Esophagus mucosa (tissue), 1 donor: ENCODE measurements around the gene UBE2G2. TPM values are rescaled to one million over a fixed set of nuclear protein-coding genes. Genes with fewer than 3 reads are reported as not detected.
A peak's percentile ranks its signal among the peaks of the same experiment; 100 is the strongest.

Experiments
- ATAC-seq: fragments of 200-7000 bp; cut with Tn5 transposase; one replicate; pipeline ENCODE4 v1.9.1; 2020
- total RNA-seq: library from RNA; stranded (reverse); gene quantifications from one replicate; pipeline ENCODE4 v1.2.4, GENCODE V29; 2023
- donor health status: DM: yes; HTN: yes; CAD: no.

The UBE2G2 gene
- total RNA-seq, 1 donor from 2014 or later, result 35.8 TPM

DNA sequence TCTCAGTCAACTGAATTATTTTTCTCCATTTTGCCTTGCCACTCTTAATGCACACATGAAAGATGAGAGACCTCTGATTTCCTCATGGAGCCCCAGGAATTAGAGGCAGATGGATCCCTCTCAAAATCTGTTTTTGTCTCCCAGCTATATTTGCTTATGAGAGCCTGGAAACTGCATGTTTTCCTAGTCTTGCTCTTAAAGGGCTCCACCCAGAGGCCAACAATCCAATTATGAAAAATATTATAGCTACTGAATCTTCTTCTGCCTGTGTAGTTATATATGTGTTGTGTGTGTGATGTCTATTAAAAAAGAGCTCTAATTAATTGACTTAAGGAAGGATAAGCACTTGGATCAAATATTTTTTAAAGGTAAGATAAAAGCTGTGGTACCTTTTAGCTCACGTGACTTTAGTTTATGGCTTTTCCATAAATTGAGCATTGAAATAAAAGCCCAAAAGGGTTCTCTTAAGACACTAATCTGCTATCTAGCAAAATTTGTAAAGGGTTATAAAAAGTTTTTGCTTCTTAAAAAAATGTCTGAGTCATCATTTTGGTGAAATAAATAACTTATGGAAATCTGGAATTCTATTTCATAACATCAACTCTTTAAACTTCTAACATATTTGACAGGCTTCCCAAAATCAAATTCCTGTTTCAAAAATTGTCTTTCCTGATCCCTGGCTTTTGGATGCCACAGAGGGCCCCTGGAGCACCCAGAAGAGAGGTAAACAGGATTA lies 59.0 kb downstream of the UBE2G2 start:
- ATAC-seq, result no peak

DNA sequence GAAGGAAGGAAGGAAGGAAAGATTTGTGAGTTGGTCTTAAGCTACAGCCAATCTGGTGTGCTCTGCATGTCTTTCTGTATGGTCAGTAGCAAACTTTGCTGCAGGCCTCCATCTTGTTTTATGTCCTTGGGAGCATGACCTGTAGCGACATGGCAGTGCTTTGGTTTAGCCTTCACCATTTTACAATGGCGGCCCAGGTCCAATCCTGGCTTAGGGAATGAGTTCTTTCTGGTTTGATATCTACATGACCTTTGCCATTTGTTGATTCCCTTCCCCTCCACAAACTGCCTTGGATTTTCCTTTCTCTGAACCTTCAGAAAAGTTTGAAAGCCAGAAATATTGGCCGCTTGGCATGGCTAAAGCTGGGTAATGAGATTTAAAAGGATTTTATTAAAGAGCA lies 59.7 kb downstream of the UBE2G2 start:
- ATAC-seq, result no peak

DNA sequence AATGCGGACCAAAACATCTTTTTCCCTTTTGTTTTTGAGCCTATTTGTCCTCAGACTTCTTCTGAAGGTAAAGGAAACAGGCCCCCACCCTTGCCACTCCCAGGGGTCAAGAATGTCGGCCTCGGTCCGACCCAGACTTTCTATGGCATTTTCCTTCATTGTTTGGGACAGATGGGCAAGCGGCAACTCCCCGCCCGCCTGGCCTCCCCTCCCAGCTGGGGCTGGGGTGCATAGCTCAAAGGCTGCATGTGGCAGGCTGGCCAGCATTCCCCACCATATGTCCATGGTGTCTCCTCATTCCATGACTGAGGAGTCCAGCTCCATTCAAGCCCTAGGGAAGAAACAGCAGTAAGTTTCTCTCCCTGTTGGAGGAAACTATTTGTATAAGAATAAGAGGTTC lies 60.9 kb downstream of the UBE2G2 start:
- no peak for ATAC-seq

DNA sequence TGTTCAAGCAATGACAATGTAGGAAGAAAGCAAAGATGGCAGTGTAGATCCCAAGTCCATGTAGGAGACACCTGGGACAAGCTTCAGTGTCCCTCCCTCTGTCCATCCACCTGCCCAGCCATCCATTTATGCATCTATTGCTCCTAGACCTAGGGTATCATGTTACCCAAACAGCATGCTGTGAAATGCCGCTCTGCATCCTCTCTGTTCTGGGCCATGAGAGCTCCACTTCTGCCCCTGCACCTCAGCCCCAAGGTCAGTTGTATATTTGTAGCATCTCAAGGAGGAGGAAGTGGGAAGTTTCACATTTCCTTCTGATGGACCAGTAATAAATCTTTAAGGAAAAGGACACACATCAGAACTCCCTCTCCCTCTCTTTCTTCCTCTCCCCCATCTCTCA lies 62.3 kb downstream of the UBE2G2 start:
- ATAC-seq, result no peak

DNA sequence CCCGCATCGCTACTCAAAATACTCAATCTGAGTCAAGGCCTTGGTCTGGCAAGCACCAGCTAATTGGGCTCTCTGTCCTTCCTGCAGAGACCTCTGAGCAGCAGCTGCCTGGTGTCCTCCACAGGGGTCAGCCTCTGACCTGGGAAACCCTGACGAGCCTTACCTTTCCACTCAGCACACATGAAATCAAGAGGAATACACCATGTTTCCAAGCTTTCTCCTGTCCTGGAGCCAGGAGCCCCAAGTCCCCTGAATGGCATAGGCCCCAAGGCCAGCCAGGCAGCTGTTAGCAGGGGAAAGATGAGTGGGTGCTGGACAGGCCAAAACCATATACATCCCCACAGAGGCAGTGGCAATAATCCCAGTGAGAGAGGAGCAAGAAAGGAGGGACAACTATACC lies 63.0 kb downstream of the UBE2G2 start:
- no peak for ATAC-seq

DNA sequence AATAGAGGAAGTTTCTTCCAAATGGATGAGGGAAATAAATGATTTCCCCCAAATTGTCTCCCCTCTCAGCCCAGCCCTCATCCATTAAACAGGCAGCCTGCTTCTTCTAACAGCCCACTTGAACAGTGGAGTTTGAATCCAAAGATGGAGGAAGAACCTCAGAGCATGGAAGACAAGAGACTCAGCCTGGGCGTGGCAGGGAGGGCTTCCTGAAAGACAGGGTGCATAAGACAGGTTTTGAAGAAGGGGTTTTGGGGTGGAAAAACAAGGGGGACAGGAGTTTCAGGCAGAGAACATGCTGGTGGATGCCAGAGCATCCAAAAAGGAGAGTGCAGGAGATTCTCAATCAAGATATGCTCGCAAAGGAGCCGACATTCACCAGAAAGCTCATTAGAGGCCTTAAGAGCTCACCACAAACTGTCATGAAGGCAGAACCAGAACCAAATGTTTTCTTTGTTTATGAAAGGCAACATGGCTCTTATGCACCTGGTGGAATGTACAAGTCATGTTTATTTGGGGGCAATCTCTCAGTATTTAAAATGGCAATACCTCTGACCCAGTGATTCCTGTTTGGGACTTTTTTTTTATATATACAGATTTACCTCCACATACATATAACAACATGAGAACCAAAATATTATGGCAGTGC lies 63.8 kb downstream of the UBE2G2 start:
- ATAC-seq, result no peak

DNA sequence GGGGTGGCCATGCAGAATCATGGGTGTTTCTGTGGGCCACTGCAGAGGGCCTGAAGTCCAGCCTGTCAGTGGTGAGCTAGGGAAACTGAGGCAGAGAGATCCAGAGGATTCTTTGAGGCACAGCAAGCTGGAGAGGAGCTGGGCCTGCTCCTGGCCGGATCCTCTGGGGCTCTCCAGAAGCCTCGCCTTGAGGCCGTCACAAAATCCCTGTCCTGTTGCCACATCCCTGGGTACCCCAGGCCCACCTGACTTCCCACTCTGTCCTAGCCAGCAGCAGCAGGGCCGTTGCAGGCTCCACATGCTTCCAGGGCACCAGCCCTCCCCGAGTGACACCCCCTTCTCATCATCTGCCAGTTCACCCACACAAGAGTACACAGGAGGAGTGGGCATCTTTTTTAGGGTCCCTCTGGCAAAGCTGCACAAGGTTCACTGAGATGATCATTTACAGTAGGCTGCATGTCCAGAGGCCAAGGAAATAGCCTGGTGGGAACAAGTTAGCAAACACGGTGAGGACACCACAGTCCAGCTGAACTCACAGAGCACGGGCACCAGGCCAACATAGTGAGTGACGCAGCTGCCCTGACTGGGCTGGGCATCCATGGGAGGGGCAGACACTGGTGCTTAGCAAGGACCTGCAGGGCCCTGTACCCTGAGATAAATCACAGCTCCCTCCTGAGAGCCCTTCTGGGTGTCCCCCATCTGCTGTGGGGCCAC lies 65.2 kb downstream of the UBE2G2 start:
- peak; percentile 63 for ATAC-seq

DNA sequence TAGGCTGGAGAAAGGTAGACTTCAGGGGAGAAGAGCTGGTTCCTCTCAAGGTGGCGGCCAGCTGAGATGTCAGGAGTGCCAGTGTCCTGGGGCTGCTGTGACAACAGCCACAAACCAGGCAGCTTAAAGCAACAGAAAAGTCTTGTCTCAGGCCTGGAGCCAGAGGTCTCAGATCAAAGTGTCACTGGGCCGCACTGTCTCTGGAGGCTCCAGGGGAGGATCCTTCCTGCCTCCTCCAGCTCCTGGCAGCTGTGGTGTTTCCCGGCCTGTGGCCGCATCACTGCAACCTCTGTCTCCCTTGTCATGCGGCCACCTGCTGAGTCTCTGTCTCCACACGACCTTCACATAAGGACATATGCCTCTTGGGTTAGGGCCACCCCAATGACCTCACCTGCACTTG lies 65.8 kb downstream of the UBE2G2 start:
- no peak for ATAC-seq

DNA sequence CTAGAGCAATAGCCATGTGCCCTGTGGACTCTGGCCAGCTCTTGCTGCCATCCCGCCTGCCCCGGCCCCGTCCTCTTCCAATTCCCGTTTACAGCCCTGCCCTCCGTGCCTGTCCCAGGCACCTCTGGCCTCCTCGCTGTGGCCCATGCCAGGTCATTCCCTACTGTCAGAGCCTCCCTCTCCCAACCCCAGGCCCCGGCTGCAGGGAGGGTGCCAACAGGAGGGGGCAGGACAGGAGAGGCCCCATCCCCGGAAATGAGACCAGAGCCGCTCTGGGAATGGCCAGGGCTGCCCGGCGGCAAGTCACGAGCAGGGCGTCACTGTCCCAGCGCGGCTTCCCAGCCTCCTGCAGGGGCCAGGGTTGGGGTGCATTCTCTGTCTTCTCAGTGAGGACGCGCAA lies 66.8 kb downstream of the UBE2G2 start:
- ATAC-seq, result no peak

DNA sequence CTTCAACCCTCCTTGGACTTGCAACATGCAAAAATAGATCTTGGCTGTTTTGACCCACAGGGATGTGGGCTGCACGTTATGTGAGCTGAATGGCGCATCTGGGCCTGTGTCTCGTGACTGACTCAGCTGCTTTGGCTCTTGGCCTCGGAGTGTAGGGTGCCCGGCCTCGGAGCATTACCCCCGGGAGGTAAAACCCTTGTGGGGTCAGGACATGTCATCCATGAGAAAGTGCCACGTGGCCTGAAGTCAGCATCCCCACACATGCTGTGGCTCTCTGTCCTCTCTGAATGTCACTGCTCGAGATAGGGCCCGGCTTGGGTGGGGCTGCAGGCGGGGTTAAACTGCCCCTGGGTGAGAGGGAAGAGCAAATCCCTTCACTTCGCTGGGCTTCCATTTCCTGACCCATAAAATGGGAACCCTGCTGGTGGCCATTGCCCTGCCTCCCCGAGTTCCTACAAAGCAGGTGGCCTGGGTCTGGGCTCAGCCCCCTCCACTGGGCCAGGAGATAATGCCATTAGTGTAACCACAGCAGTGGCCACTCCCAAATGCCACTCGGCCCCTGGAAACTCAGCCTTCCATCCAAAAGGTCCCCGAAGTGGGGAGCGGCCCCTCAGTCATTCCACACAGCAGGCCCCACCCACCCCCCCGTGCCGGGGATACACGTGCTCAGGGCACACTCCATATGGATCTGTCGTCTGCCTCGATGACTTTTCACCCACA lies 67.4 kb downstream of the UBE2G2 start:
- no peak for ATAC-seq

DNA sequence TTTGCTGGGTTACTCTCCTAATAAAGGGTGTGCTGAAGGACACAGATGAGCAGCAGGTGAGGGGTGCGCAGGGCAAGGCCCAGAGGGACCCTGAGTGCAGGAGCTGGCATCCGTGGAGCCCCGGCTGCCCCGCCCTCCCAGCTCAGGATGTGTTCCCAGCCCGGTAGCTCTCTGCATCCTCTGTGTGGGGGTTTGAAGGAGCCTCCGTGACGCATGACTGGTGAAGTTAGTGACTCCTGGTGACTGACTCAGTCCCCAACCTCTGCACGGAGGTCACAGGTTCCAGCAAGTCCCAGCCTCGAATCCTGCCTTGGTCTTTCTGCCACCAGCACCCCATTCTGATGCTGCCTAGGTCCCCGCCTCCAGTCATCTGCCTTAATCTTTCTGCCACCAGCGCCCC lies 68.7 kb downstream of the UBE2G2 start:
- ATAC-seq, result no peak

DNA sequence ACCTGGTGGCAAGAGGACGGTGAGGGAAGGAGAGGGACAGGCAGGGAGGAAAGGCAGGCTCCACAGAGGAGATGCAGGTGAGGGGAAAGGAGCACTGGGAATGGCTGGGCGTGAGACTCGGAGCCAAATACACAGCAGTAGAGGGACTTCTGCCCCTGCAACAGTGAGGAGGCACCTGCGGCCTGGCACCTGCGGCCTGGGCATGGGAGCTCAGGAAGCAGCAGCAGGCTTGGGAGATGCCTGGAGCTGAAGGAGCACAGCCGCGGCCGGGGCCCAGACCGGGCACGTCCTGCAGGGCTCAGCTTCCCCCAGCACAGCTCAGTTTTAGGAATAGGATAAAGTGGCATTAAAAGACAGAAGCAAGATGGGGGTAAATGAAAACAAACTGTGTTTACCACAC lies 69.4 kb downstream of the UBE2G2 start:
- no peak for ATAC-seq

DNA sequence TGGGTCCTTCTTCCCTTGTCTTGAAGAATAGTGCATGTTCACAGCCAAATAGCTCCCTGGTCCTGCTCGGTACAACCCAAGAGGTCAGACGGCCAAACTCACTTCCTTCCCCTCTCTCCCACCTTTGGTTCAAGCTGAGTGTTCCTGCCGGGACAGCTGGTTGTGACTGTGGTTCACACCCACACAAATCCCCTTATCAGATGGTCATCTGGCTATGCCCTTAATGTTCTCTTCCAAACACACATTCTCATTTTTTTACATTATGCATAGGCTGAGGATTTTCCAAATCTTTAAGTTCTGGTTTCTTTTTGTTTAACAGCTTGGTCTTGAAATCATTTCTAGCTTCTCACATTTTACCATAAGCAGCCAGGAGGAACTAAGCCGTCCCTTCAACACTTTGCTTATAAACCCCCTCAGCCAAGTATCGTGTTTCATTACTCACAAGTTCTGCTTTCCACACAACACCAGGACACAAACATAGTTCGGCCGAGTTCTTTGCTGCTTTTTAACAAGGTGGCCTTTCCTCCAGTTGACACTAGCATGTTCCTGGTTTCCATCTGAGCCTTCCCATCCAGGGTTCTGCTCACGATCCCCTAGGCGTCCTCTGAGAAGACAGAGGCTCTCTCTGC lies 70.6 kb downstream of the UBE2G2 start:
- no peak for ATAC-seq

DNA sequence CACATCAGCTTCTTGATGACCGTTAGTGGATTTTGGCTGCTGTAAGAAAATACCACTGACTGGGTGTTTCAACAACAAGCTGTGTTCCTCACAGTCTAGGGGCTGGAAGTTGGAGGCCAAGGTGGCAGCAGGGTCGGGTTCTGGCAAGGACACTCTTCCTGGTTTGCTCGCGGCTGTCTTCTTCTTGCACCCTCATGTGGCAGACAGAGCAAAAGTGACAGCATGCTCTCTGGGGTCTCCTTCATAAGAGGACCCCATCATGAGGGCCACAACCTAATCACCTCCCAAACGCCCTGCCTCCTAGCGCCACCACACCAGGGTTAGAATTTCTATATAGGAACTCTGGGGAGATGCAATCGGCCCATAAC lies 71.6 kb downstream of the UBE2G2 start:
- ATAC-seq, result no peak

DNA sequence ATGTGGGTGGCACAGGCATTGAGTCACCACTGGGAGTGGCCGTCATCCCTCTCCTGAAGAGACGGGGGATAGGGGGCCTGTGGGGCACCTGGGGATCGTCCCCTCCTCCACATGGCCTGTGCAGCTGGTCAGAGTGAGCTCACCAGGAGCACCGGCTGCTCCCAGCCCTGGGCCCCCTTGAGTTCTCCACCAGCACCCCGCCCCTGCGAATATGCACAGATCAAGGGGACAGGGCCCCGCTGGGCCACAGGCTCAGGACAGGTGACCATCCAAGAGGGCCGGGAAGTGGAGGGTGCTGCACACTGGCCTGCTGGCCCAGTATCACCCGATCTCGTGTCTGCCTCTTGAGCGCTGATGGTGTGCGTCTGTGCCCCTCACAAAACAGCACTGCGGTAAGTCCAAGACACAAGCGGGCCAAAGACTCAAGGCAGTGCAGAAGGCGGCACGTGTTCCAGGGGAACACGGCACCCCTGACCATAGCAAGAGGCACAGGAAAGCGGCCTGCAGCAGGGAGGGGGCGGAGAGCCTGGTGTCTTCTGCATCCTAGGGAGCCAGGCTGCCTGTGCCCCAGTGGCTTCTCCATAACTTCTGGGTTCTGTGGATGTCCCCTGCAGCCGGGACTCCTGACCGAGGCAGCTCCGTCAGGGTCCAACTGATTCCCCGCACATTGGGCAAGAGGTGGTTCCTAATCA lies 72.1 kb downstream of the UBE2G2 start:
- ATAC-seq, result no peak

DNA sequence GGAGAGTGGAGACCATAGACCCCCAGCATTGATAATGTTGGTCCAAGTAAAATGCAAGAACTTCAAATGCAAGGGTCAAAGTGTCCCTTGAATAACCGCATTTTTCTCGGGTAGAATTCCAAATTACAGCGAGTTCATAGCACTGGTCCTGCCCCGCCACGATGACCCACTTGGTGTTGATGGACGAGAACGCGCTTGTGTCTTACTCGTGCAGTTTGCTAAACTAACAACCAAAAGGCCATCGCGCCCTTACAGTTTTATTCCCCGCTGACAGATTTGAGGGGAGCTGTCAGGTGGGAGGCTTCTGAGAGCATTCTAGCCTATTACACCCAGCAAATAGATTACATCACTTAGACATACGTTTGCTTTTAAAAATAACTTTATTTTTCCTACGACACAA lies 72.9 kb downstream of the UBE2G2 start:
- no peak for ATAC-seq

DNA sequence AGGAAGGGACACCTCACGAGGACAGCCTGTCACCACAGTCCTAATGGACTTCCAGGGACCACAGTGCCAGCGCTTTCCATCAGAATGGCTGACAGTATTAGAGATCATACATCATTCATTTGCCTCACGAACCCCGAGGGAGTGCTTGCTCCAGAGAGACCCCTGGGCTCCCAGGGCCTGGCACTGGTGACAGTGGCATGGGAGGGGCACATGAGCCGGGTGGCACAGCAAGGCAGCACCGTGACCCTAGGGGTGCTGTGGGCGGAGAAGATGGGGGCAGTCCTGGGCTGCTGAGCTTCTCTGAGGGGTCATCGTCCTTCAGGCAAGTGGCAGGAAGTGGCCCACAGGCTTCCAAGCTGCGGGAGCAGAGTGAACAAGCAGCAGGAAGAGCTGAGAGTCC lies 73.9 kb downstream of the UBE2G2 start:
- ATAC-seq, result no peak

DNA sequence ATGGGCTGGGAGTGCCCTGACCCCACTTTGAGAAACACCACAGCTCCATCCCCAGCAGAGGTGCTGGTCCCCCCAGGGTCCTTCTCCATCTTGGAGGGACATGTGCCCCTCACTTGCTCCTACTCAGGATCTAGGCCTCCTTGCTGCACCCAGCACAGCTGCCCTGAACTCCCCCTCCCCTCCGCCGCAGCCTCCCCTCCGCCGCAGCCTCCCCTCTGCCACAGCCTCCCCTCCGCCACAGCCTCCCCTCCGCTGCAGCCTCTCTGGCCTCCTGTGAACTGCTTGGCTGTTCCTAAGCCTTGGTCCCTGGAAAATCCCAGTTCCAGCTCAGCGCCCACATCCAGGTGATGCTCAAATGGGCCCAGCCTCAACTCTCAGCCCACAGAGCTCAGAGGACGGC lies 74.3 kb downstream of the UBE2G2 start:
- ATAC-seq, result no peak

DNA sequence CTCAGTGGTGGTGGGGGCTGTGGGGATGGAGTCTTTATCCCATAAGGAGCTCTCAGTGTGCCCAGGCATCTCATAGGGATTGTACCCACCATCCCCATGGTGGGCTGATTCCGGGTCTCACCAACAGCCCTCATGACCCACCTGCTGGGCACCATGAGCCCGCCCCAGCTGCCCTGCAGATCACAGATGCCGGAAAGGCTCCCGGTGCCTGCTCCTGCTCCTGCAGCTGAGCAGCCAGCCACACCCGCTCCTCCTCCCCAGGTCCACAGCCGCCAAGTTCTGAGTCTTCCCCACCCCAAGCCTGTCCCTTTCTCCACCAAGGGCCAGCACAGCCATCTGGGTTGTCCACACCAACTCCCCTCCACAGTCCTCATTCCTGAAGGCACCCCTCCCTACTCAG lies 74.8 kb downstream of the UBE2G2 start:
- ATAC-seq, result no peak

DNA sequence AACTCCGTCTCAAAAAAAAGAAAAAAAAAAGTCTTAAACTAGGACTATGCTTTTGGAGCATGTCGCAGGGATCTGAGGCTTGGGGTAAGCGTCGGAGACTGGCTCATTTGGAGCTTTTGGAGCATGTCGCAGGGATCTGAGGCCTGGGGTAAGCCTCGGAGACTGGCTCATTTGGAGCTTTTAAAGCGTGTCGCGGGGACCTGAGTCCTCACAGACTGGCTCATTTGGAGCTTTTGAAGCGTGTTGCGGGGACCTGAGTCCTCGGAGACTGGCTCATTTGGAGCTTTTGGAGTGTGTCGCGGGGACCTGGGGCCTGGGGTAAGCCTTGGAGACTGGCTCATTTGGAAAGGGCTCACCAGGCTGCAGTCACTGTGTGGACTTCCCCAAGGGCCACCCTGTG lies 76.7 kb downstream of the UBE2G2 start:
- ATAC-seq, result no peak

DNA sequence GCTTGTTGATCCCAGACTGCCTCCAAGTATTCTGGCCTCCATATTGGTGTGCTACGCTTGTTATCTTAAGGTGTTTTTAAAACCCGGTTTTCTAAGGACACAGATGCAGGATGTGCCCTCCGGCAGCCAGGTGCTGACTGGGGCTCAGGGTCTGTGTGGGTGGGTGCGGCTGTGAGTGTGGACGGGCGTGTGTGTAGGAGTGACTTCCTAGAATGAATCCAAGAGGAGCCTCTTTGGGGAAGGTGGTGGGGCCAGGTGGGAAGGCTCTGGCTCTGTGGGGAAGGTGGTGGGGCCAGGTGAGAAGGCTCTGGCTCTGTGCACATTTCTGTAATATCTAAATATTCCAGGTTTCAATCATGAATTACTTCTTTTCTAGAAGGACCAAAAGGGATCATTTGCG lies 77.4 kb downstream of the UBE2G2 start:
- ATAC-seq, result no peak
